Measurements from ENCODE around the gene PKD1. TPM values are rescaled to one million over a fixed set of nuclear protein-coding genes. Genes with fewer than 3 reads are reported as not detected.

PKD1 gene
- total RNA-seq, 1 experiment from 2014 or later = 102 TPM

GRCh38 chr16:2079311-2079800, 56.3 kb downstream of the PKD1 start (continued):
- TF ChIP-seq ZNF512 (CRISPR knock-in tag; IDR thresholded peaks at IDR 0.05; ENCODE audit: borderline replicate concordance) (no peak), ETV6 (CRISPR knock-in tag; IDR thresholded peaks at IDR 0.05) (no peak), JUN (CRISPR knock-in tag; IDR thresholded peaks at IDR 0.05) (no peak), CBFB (CRISPR knock-in tag; IDR thresholded peaks at IDR 0.05; ENCODE audit: low read depth) (no peak)
- TF ChIP-seq, protein P1, sequence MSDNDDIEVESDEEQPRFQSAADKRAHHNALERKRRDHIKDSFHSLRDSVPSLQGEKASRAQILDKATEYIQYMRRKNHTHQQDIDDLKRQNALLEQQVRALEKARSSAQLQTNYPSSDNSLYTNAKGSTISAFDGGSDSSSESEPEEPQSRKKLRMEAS (CRISPR knock-in tag; IDR thresholded peaks at IDR 0.05) = no peak

- Mint-ChIP-seq H3K27me3 (ENCODE audit: low read depth) (no peaks in the 10 kb centered on the region), H3K36me3 (peaks cover 3% of the 10 kb centered on the region), H3K27ac (peak overlapping the region; percentile 83), H3K4me3 (no peak overlapping the region), H3K4me1 (no peaks in the 10 kb centered on the region), H3K9me3 (no peaks in the 10 kb centered on the region)
- POLR2A ChIA-PET = interaction anchor here (0.5 kb wide), 1 partner anchor 172 kb away, joined by 3 read pairs; no protein-coding TSS in a partner anchor
- ATAC-seq (no peak), DNase-seq (ENCODE audit: low spot score) (no peak)
- CTCF ChIA-PET = interaction anchor here (1.2 kb wide), 1 partner anchor 75 kb away, joined by 3 read pairs; no protein-coding TSS in a partner anchor
- no peak for TF ChIP-seq MXD4 (CRISPR knock-in tag; IDR thresholded peaks at IDR 0.05; ENCODE audit: borderline replicate concordance)
- TF ChIP-seq, protein P2, sequence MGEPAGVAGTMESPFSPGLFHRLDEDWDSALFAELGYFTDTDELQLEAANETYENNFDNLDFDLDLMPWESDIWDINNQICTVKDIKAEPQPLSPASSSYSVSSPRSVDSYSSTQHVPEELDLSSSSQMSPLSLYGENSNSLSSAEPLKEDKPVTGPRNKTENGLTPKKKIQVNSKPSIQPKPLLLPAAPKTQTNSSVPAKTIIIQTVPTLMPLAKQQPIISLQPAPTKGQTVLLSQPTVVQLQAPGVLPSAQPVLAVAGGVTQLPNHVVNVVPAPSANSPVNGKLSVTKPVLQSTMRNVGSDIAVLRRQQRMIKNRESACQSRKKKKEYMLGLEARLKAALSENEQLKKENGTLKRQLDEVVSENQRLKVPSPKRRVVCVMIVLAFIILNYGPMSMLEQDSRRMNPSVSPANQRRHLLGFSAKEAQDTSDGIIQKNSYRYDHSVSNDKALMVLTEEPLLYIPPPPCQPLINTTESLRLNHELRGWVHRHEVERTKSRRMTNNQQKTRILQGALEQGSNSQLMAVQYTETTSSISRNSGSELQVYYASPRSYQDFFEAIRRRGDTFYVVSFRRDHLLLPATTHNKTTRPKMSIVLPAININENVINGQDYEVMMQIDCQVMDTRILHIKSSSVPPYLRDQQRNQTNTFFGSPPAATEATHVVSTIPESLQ (CRISPR knock-in tag; IDR thresholded peaks at IDR 0.05) = no peak
- TF ChIP-seq HMGXB4 (CRISPR knock-in tag; IDR thresholded peaks at IDR 0.05) = no peak
- no peak for TF ChIP-seq ZBTB21 (CRISPR knock-in tag; IDR thresholded peaks at IDR 0.05; ENCODE audit: borderline replicate concordance)
- TF ChIP-seq, protein P3, sequence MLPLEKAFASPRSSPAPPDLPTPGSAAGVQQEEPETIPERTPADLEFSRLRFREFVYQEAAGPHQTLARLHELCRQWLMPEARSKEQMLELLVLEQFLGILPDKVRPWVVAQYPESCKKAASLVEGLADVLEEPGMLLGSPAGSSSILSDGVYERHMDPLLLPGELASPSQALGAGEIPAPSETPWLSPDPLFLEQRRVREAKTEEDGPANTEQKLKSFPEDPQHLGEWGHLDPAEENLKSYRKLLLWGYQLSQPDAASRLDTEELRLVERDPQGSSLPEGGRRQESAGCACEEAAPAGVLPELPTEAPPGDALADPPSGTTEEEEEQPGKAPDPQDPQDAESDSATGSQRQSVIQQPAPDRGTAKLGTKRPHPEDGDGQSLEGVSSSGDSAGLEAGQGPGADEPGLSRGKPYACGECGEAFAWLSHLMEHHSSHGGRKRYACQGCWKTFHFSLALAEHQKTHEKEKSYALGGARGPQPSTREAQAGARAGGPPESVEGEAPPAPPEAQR (CRISPR knock-in tag; IDR thresholded peaks at IDR 0.05) = no peak
- TF ChIP-seq, protein P4, sequence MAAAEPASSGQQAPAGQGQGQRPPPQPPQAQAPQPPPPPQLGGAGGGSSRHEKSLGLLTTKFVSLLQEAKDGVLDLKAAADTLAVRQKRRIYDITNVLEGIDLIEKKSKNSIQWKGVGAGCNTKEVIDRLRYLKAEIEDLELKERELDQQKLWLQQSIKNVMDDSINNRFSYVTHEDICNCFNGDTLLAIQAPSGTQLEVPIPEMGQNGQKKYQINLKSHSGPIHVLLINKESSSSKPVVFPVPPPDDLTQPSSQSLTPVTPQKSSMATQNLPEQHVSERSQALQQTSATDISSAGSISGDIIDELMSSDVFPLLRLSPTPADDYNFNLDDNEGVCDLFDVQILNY (CRISPR knock-in tag; IDR thresholded peaks at IDR 0.05) = no peak
- no peak for TF ChIP-seq ATF2 (CRISPR knock-in tag; IDR thresholded peaks at IDR 0.05; ENCODE audit: borderline replicate concordance, low read depth)
- no peak for TF ChIP-seq ZNF263 (CRISPR knock-in tag; IDR thresholded peaks at IDR 0.05; ENCODE audit: low read depth)
- TF ChIP-seq, protein P5, sequence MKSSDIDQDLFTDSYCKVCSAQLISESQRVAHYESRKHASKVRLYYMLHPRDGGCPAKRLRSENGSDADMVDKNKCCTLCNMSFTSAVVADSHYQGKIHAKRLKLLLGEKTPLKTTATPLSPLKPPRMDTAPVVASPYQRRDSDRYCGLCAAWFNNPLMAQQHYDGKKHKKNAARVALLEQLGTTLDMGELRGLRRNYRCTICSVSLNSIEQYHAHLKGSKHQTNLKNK (CRISPR knock-in tag; IDR thresholded peaks at IDR 0.05) = no peak
- TF ChIP-seq NR3C1 (CRISPR knock-in tag; conservative IDR thresholded peaks at IDR 0.05; ENCODE audit: low read depth) = no peak
- no peak for TF ChIP-seq NR2C2 (CRISPR knock-in tag; IDR thresholded peaks at IDR 0.05)
- TF ChIP-seq TEAD4 (CRISPR knock-in tag; IDR thresholded peaks at IDR 0.05) = no peak
- TF ChIP-seq TCF7 (CRISPR knock-in tag; IDR thresholded peaks at IDR 0.05; ENCODE audit: low read depth) = no peak
- TF ChIP-seq, protein P6, sequence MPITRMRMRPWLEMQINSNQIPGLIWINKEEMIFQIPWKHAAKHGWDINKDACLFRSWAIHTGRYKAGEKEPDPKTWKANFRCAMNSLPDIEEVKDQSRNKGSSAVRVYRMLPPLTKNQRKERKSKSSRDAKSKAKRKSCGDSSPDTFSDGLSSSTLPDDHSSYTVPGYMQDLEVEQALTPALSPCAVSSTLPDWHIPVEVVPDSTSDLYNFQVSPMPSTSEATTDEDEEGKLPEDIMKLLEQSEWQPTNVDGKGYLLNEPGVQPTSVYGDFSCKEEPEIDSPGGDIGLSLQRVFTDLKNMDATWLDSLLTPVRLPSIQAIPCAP (CRISPR knock-in tag; IDR thresholded peaks at IDR 0.05) = no peak
Measured at GRCh38 chr16:2078691-2079090, 57.0 kb downstream of the PKD1 start.
